WTC11 (cell line): ENCODE results near the gene AREL1. TPM values are rescaled to one million over a fixed set of nuclear protein-coding genes. Genes with fewer than 3 reads are reported as not detected.

Experiments
- ATAC-seq: fragments of 200-7000 bp; cut with Tn5 transposase; 2 replicates; pipeline ENCODE4 v1.10.0; 2021; ENCODE audit warnings: mild to moderate bottlenecking, moderate library complexity
- CTCF ChIA-PET: fragments of 300-600 bp; sonication (Branson Sonifier 250); formaldehyde crosslinking; loops from one replicate; lab custom pipeline; 2021; ENCODE audit warnings: antibody characterized with exemption; lab: Charles Lee
- POLR2A ChIA-PET: fragments of 350-600 bp; sonication (Branson Sonifier 250); formaldehyde crosslinking; loops from one replicate; lab custom pipeline; 2021; ENCODE audit warnings: antibody characterized with exemption; lab: Charles Lee
- DNase-seq: peaks from one replicate; pipeline ENCODE4 v3.0.0; 2021; ENCODE audit warnings: low spot score
- H3K27ac Mint-ChIP-seq: 2 replicates; pipeline ENCODE4 v1.8.0; 2021; ENCODE audit warnings: mixed read lengths
- H3K27me3 Mint-ChIP-seq: 2 replicates; pipeline ENCODE4 v1.8.0; 2021; ENCODE audit warnings: low read depth, mild to moderate bottlenecking, moderate library complexity, mixed read lengths
- H3K36me3 Mint-ChIP-seq: 2 replicates; pipeline ENCODE4 v1.8.0; 2021; ENCODE audit warnings: mixed read lengths
- H3K4me1 Mint-ChIP-seq: 2 replicates; pipeline ENCODE4 v1.8.0; 2022; ENCODE audit warnings: mixed read lengths
- H3K4me3 Mint-ChIP-seq: 2 replicates; pipeline ENCODE4 v1.8.0; 2021; ENCODE audit warnings: mild to moderate bottlenecking, moderate library complexity, mixed read lengths
- H3K9me3 Mint-ChIP-seq: 2 replicates; pipeline ENCODE4 v1.8.0; 2021; ENCODE audit warnings: mixed read lengths
- ATF1 ChIP-seq: sonication (generic); formaldehyde crosslinking; IDR thresholded peaks from 2 replicates; pipeline ENCODE4 v1.8.1; 2023; ENCODE audit warnings: mild to moderate bottlenecking, moderate library complexity, missing genetic modification reagents
- CTCF ChIP-seq: fragments of 200-600 bp; IDR thresholded peaks from 2 replicates; pipeline ENCODE4 v1.8.0; 2022; ENCODE audit warnings: antibody characterized with exemption
- ETV6 ChIP-seq: sonication (generic); formaldehyde crosslinking; IDR thresholded peaks from 2 replicates; pipeline ENCODE4 v1.8.1; 2022; ENCODE audit warnings: mild to moderate bottlenecking, missing genetic modification reagents
- FOXK1 ChIP-seq: sonication (generic); formaldehyde crosslinking; IDR thresholded peaks from 2 replicates; pipeline ENCODE4 v1.8.0; 2022; ENCODE audit warnings: mild to moderate bottlenecking, moderate library complexity, missing genetic modification reagents
- HMGA2 ChIP-seq: fragments of 250-450 bp; sonication (Bioruptor Pico); IDR thresholded peaks from 2 replicates; pipeline ENCODE4 v1.4.0; 2021; ENCODE audit warnings: mild to moderate bottlenecking, moderate library complexity
- MAX ChIP-seq: sonication (generic); formaldehyde crosslinking; IDR thresholded peaks from 2 replicates; pipeline ENCODE4 v1.8.0; 2022; ENCODE audit warnings: mild to moderate bottlenecking, missing genetic modification reagents
- NR1H2 ChIP-seq: sonication (generic); formaldehyde crosslinking; IDR thresholded peaks from 2 replicates; pipeline ENCODE4 v1.9.0; 2021; ENCODE audit warnings: mild to moderate bottlenecking, moderate library complexity, missing genetic modification reagents
- OVOL2 ChIP-seq: fragments of 250-450 bp; sonication (Bioruptor Pico); IDR thresholded peaks from 2 replicates; pipeline ENCODE4 v1.9.0; 2021; ENCODE audit warnings: mild to moderate bottlenecking, borderline replicate concordance
- PREB ChIP-seq: sonication (generic); formaldehyde crosslinking; IDR thresholded peaks from 2 replicates; pipeline ENCODE4 v1.8.1; 2022; ENCODE audit warnings: mild to moderate bottlenecking, missing genetic modification reagents, moderate library complexity, borderline replicate concordance
- RELA ChIP-seq: sonication (generic); formaldehyde crosslinking; IDR thresholded peaks from 2 replicates; pipeline ENCODE4 v1.8.1; 2022; ENCODE audit warnings: missing genetic modification reagents, mild to moderate bottlenecking, borderline replicate concordance
- SMAD3 ChIP-seq: sonication (generic); formaldehyde crosslinking; IDR thresholded peaks from 2 replicates; pipeline ENCODE4 v1.8.0; 2022; ENCODE audit warnings: missing genetic modification reagents, mild to moderate bottlenecking, borderline replicate concordance
- USF2 ChIP-seq: sonication (generic); formaldehyde crosslinking; IDR thresholded peaks from 2 replicates; pipeline ENCODE4 v1.8.1; 2023; ENCODE audit warnings: mild to moderate bottlenecking, missing genetic modification reagents, moderate library complexity
- ZBTB43 ChIP-seq: sonication (generic); formaldehyde crosslinking; IDR thresholded peaks from 2 replicates; pipeline ENCODE4 v1.8.1; 2023; ENCODE audit warnings: mild to moderate bottlenecking, missing genetic modification reagents
- ZNF281 ChIP-seq: sonication (generic); formaldehyde crosslinking; IDR thresholded peaks from 2 replicates; pipeline ENCODE4 v1.8.0; 2023; ENCODE audit warnings: mild to moderate bottlenecking, missing genetic modification reagents
- total RNA-seq: library from RNA; stranded (reverse); gene quantifications from 3 replicates; pipeline ENCODE4 v1.2.3, GENCODE V29; 2021

Gene AREL1
- total RNA-seq, 1 experiment from 2014 or later = 37.0 TPM

- TF ChIP-seq USF2 (CRISPR knock-in tag) (no peak), OVOL2 (no peak)
Observed at GRCh38 chr14:74647061-74647677, 65.7 kb downstream of the AREL1 start (continued).

GRCh38 chr14:74645756-74646470 lies 67.0 kb downstream of the AREL1 start:
- CTCF ChIA-PET = interaction anchor here (0.6 to 1.5 kb wide), 6 partner anchors 9 to 158 kb away, joined by 3 to 7 read pairs (median 5); partner anchors contain the start of gene LTBP2
- Mint-ChIP-seq H3K4me3 (no peak overlapping the region), H3K9me3 (no peaks in the 10 kb centered on the region), H3K36me3 (no peaks in the 10 kb centered on the region), H3K4me1 (peaks cover 22% of the 10 kb centered on the region), H3K27ac (no peak overlapping the region), H3K27me3 (no peaks in the 10 kb centered on the region)
- POLR2A ChIA-PET = no interaction called here
- DNase-seq = no peak
- TF ChIP-seq ZBTB43 (CRISPR knock-in tag) (no peak), NR1H2 (CRISPR knock-in tag) (no peak), MAX (CRISPR knock-in tag) (no peak)
- no peak for ATAC-seq

- no peaks in the 10 kb centered on the region for H3K9me3 Mint-ChIP-seq
- no peaks in the 10 kb centered on the region for H3K36me3 Mint-ChIP-seq
- H3K27ac Mint-ChIP-seq = no peak overlapping the region
- peaks cover 22% of the 10 kb centered on the region for H3K4me1 Mint-ChIP-seq
- no peak for TF ChIP-seq HMGA2 (CRISPR knock-in tag)
- TF ChIP-seq ATF1 (CRISPR knock-in tag) = no peak
- TF ChIP-seq ZNF281 (CRISPR knock-in tag) = no peak
- no peak for TF ChIP-seq SMAD3 (CRISPR knock-in tag)
- no peak for TF ChIP-seq RELA (CRISPR knock-in tag)
- TF ChIP-seq PREB (CRISPR knock-in tag) = no peak
- no peak for TF ChIP-seq ETV6
- no peak for TF ChIP-seq FOXK1 (CRISPR knock-in tag)
- no peak for TF ChIP-seq CTCF
- ChIA-PET POLR2A (no interaction called here), CTCF (interaction anchor here (0.6 to 1.5 kb wide), 6 partner anchors 9 to 159 kb away, joined by 3 to 7 read pairs (median 5); partner anchors contain the start of gene LTBP2)
- no peaks in the 10 kb centered on the region for H3K27me3 Mint-ChIP-seq
- ATAC-seq (no peak), DNase-seq (no peak)
- H3K4me3 Mint-ChIP-seq = no peak overlapping the region
Observed at GRCh38 chr14:74645244-74645643, 67.6 kb downstream of the AREL1 start.
